HL-60 (cell line): ENCODE measurements around the gene PRORP.

Experiments used
- CTCF ChIP-seq: IDR thresholded peaks from one replicate; pipeline ENCODE4 v1.5.1; 2011; ENCODE audit warnings: low read length, control low read depth, inconsistent platforms; ENCODE audit not compliant: insufficient read depth
- GABPA ChIP-seq: IDR thresholded peaks from 2 replicates; pipeline ENCODE4 v1.6.1; 2012; ENCODE audit warnings: low read depth
- POLR2AphosphoS5 ChIP-seq: IDR thresholded peaks from 2 replicates; pipeline ENCODE4 v1.6.1; 2012; ENCODE audit warnings: low read depth
- REST ChIP-seq: IDR thresholded peaks from 2 replicates; pipeline ENCODE4 v1.6.1; 2012; ENCODE audit warnings: low read depth; ENCODE audit not compliant: insufficient replicate concordance
- SPI1 ChIP-seq: IDR thresholded peaks from 2 replicates; pipeline ENCODE4 v1.6.1; 2012; ENCODE audit warnings: low read depth, mild to moderate bottlenecking, borderline replicate concordance

DNA sequence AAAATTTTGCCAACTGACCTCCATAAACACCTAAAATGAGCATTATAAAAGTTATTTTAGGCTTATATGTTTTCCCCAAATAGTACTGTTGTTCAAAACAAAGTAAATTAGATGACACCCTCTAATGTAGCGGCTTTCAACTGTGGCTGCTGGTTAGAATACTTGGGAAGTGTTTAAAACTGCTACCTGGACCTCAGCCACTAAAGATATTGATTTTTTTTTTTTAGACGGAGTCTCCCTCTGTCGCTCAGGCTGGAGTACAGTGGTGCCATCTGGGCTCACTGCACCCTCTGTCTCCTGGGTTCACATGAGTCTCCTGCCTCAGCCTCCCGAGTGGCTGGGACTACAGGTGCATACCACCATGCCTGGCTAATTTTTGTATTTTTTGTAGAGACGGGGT, 16.2 kb downstream of the PRORP start:
- TF ChIP-seq CTCF (no peak), POLR2AphosphoS5 (no peak), REST (no peak), GABPA (no peak), SPI1 (no peak)
